IPS DF 4.7 (cell line): ENCODE measurements around the gene RTBDN.
"Not testable (repeated sequence)": the region's sequence is repeated elsewhere in the genome, so short reads cannot be mapped to it uniquely, and the experiment has no call there.

Source experiments
- DNase-seq: peaks from one replicate; pipeline ENCODE4 v3.0.0-alpha.2; 2013; ENCODE audit warnings: low spot score; ENCODE audit errors: extremely low read depth

The RTBDN gene

GRCh38 chr19:12858041-12858928 is 23.9 kb upstream of the RTBDN start:
- no peak for DNase-seq

- no peak for DNase-seq
Observed at GRCh38 chr19:12856653-12857052, 22.3 kb upstream of the RTBDN start.

- DNase-seq, result no peak
Observed at GRCh38 chr19:12847159-12848139, 13.1 kb upstream of the RTBDN start.

- not testable (repeated sequence) for DNase-seq
Observed at GRCh38 chr19:12846613-12847012, 12.2 kb upstream of the RTBDN start.

- no peak for DNase-seq
Observed at GRCh38 chr19:12843999-12844732, 9.8 kb upstream of the RTBDN start.

- DNase-seq, result no peak
Observed at GRCh38 chr19:12843328-12843727, 8.9 kb upstream of the RTBDN start.

- no peak for DNase-seq
Observed at GRCh38 chr19:12842511-12842910, 8.1 kb upstream of the RTBDN start.

GRCh38 chr19:12841094-12841493 is 6.7 kb upstream of the RTBDN start:
- no peak for DNase-seq

GRCh38 chr19:12840091-12841079 is 6.0 kb upstream of the RTBDN start:
- no peak for DNase-seq

GRCh38 chr19:12838886-12839756 is 4.7 kb upstream of the RTBDN start:
- DNase-seq, result no peak

- no peak for DNase-seq
Observed at GRCh38 chr19:12838182-12838885, 4.0 kb upstream of the RTBDN start, which contains the start of gene MAST1. Gene MAST1 (plus strand): TSS chr19:12838515. CDS start chr19:12838573, 58 bp downstream.

- no peak for DNase-seq
Observed at GRCh38 chr19:12837225-12837624, 2.8 kb upstream of the RTBDN start.

- no peak for DNase-seq
Observed at GRCh38 chr19:12836529-12836863, 2.1 kb upstream of the RTBDN start.

GRCh38 chr19:12834976-12835757 is 788 bp upstream of the RTBDN start:
- DNase-seq, result no peak

GRCh38 chr19:12833738-12834565 is 427 bp downstream of the RTBDN start:
- no peak for DNase-seq

- DNase-seq, result no peak
Observed at GRCh38 chr19:12833418-12833737, 1.0 kb downstream of the RTBDN start.

GRCh38 chr19:12828494-12828893 is 5.9 kb downstream of the RTBDN start:
- DNase-seq, result no peak
